ENCODE data around the gene PPP2R1B.
"Not testable (repeated sequence)": the region's sequence is repeated elsewhere in the genome, so short reads cannot be mapped to it uniquely, and the experiment has no call there.

The PPP2R1B gene

DNA sequence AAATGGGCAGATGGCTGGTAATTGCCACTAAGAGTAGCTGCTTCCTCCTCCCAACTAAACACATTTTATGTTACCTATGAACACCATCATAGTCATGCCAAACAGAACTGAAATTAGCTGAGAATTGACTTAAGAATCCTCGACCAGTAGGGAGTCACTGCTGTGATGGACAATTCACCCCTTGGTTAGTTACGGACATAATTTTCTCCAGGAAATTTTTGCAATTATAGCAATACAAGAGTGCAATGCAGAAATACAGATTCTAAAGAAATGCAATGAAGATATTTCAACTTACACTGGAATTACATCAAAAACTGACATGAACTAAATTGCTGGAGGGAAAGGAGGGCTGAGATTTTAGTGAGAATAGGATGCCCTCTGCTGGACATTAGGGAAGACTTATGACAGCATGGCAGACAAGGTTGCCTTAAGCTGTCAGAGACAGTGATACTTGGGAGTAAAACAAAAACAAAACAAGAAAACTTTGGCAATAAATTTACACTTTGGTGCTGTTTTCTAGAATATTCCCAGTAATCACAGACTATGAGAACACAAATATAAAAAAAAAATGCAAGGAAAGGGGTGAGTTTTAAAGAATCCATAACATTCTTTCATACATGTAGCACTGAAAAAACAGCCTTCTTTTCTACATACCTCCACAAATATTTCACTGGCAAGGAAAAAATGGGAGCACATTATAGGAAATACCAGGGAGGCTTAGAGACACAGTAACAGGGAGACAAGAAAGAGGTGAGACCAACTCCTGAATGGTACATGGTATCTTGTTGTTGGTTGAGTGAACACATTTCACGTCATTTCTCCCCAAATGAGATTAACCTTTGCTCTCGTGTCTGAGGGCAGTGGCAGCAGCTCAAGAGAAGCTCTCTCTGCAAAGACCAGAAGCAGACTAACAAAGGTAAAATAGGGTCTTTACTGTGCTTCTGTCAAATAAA, 11.2 kb upstream of the PPP2R1B start:
- in situ Hi-C loops (cut with MboI; ENCODE audit: low sequenced_read_pairs, unreplicated experiment) = no loop called here
- TF ChIP-seq, protein P1, sequence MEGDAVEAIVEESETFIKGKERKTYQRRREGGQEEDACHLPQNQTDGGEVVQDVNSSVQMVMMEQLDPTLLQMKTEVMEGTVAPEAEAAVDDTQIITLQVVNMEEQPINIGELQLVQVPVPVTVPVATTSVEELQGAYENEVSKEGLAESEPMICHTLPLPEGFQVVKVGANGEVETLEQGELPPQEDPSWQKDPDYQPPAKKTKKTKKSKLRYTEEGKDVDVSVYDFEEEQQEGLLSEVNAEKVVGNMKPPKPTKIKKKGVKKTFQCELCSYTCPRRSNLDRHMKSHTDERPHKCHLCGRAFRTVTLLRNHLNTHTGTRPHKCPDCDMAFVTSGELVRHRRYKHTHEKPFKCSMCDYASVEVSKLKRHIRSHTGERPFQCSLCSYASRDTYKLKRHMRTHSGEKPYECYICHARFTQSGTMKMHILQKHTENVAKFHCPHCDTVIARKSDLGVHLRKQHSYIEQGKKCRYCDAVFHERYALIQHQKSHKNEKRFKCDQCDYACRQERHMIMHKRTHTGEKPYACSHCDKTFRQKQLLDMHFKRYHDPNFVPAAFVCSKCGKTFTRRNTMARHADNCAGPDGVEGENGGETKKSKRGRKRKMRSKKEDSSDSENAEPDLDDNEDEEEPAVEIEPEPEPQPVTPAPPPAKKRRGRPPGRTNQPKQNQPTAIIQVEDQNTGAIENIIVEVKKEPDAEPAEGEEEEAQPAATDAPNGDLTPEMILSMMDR (IDR thresholded peaks at IDR 0.05; ENCODE audit: borderline replicate concordance, control extremely low read depth, extremely low read depth, insufficient read depth, missing control alignments) = peak; percentile 51
- DNase-seq (ENCODE audit: low spot score) = peak; percentile 61

DNA sequence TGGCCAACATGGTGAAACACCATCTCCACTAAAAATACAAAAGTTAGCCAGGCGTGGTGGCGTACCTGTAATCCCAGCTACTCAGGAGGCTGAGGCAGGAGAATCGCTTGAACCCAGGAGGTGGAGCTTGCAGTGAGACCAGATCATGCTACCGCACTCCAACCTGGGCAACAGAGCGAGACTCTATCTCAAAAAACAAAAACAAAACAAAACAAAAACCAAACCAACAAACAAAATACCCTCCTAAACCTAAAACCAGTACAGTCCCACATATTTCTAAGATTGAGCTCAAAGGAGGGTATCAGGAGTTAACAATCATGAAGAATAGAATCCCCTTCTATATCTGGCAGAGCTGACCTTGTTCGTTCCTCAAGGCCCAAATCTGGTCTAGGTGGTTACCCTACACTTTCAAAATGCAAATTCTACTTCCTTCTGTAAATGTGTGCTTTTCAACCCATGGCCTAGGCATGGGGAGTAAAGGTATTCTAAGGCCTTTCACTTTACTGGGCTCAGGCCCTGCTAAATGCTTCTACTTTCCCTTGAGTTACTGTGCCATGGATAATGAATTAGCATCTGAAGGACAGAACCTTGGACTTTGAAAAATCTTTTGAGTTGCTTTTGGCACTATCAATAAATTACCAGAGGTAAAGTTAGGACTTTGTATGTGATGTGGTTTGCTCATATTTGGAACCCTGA, 10.4 kb upstream of the PPP2R1B start:
- in situ Hi-C loops (cut with MboI; ENCODE audit: low sequenced_read_pairs, unreplicated experiment) = no loop called here
- TF ChIP-seq, protein P1 (IDR thresholded peaks at IDR 0.05; ENCODE audit: borderline replicate concordance, control extremely low read depth, extremely low read depth, insufficient read depth, missing control alignments) = no peak
- DNase-seq (ENCODE audit: low spot score) = peak; percentile 52

DNA sequence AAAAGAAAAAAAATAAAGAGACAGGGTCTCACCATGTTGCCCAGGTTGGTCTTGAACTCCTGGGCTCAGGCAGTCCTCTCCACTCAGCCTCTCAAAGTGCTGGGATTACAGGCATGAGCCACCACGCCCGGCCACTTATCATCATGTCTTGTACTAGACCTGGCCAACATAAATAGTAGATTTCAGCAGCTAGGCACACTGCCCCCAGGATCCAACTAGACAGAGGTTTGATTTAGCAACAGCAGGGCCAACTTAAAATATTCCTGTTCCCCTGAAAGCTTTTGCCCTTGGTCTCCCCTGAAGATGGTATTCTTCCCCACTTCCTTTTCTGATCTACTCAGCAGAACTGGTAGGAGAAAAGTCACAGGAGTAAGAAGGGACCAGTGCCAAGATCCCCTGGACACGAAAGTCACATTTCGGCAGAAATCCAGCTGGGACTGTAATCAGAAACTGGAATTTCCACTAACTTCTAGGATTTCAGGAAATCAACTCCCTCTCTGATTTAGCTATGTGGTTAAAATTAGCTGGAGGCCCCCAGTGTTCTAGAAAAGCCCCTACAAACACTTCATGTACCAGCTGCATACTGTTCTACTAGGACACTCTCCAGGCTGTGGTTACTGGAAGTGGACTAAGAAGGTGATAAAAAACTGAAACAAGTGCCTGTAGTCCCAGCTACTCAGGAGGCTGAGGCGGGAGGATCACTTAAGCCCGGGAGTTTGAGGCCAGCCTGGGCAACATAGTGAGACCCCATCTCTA, 8.9 kb upstream of the PPP2R1B start:
- DNase-seq (ENCODE audit: low spot score) = no peak
- TF ChIP-seq, protein P1 (IDR thresholded peaks at IDR 0.05; ENCODE audit: borderline replicate concordance, control extremely low read depth, extremely low read depth, insufficient read depth, missing control alignments) = no peak
- in situ Hi-C loops (cut with MboI; ENCODE audit: low sequenced_read_pairs, unreplicated experiment) = no loop called here

DNA sequence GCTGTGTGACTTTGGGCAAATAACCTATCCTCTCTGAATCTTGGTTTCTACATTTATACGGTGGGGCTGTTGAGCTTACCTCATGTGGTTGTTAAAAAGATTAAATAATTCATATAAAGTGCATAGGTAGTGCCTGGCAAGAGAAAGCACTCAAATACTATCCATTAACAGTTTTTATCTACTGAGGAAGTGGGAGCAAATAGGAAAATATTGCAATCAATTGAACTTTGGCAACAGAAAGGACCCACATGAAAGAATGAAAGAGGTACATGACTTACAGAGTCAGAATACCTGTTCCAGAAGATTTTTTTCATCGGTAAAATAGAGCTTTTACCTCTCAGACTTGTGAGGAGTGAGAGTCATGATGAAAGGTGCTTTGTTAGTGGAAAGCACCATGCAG, 6.3 kb upstream of the PPP2R1B start:
- no peak for DNase-seq (ENCODE audit: low spot score)
- in situ Hi-C loops (cut with MboI; ENCODE audit: low sequenced_read_pairs, unreplicated experiment) = no loop called here
- TF ChIP-seq, protein P1 (IDR thresholded peaks at IDR 0.05; ENCODE audit: borderline replicate concordance, control extremely low read depth, extremely low read depth, insufficient read depth, missing control alignments) = no peak

DNA sequence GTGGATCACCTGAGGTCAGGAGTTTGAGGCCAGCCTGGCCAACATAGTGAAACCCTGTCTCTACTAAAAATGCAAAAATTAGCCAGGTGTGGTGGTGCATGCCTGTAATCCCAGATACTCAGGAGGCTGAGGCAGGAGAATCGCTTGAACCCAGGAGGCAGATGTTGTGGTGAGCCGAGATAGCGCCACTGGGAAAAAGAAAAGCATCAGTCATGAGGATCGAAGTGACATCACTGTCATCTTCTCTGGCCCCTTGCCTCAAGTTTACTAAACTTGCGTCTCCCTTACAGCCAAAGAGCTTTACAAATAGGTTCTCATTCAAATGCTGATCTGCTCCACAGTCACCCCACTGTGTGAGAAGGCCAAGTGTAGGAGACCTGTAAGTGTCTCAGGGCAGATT, 5.0 kb upstream of the PPP2R1B start:
- DNase-seq (ENCODE audit: low spot score); in situ Hi-C loops (cut with MboI; ENCODE audit: low sequenced_read_pairs, unreplicated experiment): not testable (repeated sequence)

DNA sequence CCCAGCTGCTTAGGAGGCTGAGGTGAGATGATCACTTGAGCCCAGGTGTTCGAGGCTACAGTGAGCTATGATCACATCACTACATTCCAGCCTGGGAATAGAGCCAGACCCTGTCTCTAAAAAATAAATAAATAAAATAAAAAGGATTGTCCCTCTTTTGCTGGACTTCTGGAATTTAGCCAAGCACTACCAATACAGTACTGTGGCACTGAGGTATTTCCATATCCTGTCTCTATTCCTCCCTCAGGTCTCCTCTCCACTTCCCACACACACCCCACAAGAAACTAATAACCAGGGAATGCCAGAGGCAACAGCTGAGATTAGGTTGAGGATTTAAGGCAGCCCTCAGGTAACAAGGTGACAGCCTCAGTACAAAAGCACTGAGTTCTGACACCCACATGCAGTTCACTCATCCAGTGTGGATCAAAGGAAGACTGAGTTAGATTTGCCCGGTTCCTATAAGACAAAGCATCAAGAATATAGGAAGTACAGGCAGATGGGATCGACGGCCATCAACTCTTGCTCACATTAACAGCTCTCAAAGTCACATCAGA, 4.5 kb upstream of the PPP2R1B start:
- TF ChIP-seq, protein P1 (IDR thresholded peaks at IDR 0.05; ENCODE audit: borderline replicate concordance, control extremely low read depth, extremely low read depth, insufficient read depth, missing control alignments) = no peak
- no peak for DNase-seq (ENCODE audit: low spot score)
- in situ Hi-C loops (cut with MboI; ENCODE audit: low sequenced_read_pairs, unreplicated experiment) = no loop called here
